Measurements from ENCODE around the gene ITPKB.

Gene ITPKB

GRCh38 chr1:226708342-226708780, 30.7 kb downstream of the ITPKB start:
- Histone ChIP-seq H3K36me3 (no peaks in the 10 kb centered on the region), H3K27me3 (no peaks in the 10 kb centered on the region), H3K4me1 (peaks cover 21% of the 10 kb centered on the region), H3K4me3 (ENCODE audit: low read depth, low read length) (no peak overlapping the region), H3K9me3 (no peaks in the 10 kb centered on the region)
- TF ChIP-seq CTCF (IDR thresholded peaks at IDR 0.05; ENCODE audit: low read depth, low read length): no peak
- peak; percentile 37 for DNase-seq

- Histone ChIP-seq H3K4me3 (ENCODE audit: low read depth, low read length) (no peak overlapping the region), H3K4me1 (peaks cover 24% of the 10 kb centered on the region), H3K36me3 (no peaks in the 10 kb centered on the region), H3K9me3 (no peaks in the 10 kb centered on the region), H3K27me3 (no peaks in the 10 kb centered on the region)
- DNase-seq: peak; percentile 79
- no peak for TF ChIP-seq CTCF (IDR thresholded peaks at IDR 0.05; ENCODE audit: low read depth, low read length)
These were observed 32.4 kb downstream of the ITPKB start for GRCh38 chr1:226706684-226707083.

- no peak overlapping the region for H3K4me3 ChIP-seq (ENCODE audit: low read depth, low read length)
These were observed 34.7 kb downstream of the ITPKB start for GRCh38 chr1:226704169-226704937.

GRCh38 chr1:226702957-226703831, 35.9 kb downstream of the ITPKB start:
- Histone ChIP-seq H3K27me3 (no peaks in the 10 kb centered on the region), H3K9me3 (no peaks in the 10 kb centered on the region), H3K36me3 (no peaks in the 10 kb centered on the region), H3K4me1 (peaks cover 18% of the 10 kb centered on the region), H3K4me3 (ENCODE audit: low read depth, low read length) (peak overlapping the region; percentile 63)
- peak; percentile 77 for DNase-seq
- TF ChIP-seq CTCF (IDR thresholded peaks at IDR 0.05; ENCODE audit: low read depth, low read length): no peak

More at GRCh38 chr1:226704169-226704937, 34.7 kb downstream of the ITPKB start:
- H3K4me1 ChIP-seq: peaks cover 24% of the 10 kb centered on the region
- TF ChIP-seq CTCF (IDR thresholded peaks at IDR 0.05; ENCODE audit: low read depth, low read length): no peak
- H3K36me3 ChIP-seq: no peaks in the 10 kb centered on the region
- H3K9me3 ChIP-seq: no peaks in the 10 kb centered on the region
- H3K27me3 ChIP-seq: no peaks in the 10 kb centered on the region
- DNase-seq: no peak

- H3K27me3 ChIP-seq: no peaks in the 10 kb centered on the region
- no peaks in the 10 kb centered on the region for H3K9me3 ChIP-seq
- peak overlapping the region; percentile 63 for H3K4me3 ChIP-seq (ENCODE audit: low read depth, low read length)
- DNase-seq: no peak
- no peak for TF ChIP-seq CTCF (IDR thresholded peaks at IDR 0.05; ENCODE audit: low read depth, low read length)
- H3K4me1 ChIP-seq: peaks cover 14% of the 10 kb centered on the region
- no peaks in the 10 kb centered on the region for H3K36me3 ChIP-seq
These were observed 36.6 kb downstream of the ITPKB start for GRCh38 chr1:226702318-226702956.

Data from BE2C (cell line).